Loucy (cell line): Measurements from ENCODE around the gene IL6.

Experiments
- EZH2phosphoT487 ChIP-seq: fragments of 200-600 bp; IDR thresholded peaks from 2 replicates; pipeline ENCODE4 v1.6.1; 2018; ENCODE audit warnings: antibody characterized with exemption, mild to moderate bottlenecking, moderate library complexity, borderline replicate concordance
- TF ChIP-seq, protein P1 (sequence below): fragments of 200-600 bp; sonication (generic); conservative IDR thresholded peaks from 2 replicates; pipeline ENCODE4 v1.5.1; 2014; ENCODE audit warnings: mild to moderate bottlenecking, antibody characterized with exemption, low read length

DNA sequence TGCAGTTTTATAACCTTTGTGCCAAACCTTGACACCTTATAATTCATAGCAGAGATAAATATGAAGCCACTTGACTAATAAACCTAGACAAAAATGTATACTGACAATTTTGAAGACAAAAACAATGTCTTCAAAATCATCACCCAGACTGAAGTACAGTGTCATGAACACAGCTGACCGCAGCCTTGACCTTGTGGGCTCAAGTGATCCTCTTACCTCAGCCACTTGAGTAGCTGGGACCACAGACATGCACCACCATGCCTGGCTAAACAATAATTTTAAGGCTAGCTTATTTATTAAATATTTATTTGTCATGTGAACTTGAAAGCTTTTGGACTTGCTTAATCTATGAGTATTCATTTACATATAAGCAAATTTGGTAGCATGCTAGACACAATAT lies 24.3 kb downstream of the IL6 start:
- TF ChIP-seq, protein P1, sequence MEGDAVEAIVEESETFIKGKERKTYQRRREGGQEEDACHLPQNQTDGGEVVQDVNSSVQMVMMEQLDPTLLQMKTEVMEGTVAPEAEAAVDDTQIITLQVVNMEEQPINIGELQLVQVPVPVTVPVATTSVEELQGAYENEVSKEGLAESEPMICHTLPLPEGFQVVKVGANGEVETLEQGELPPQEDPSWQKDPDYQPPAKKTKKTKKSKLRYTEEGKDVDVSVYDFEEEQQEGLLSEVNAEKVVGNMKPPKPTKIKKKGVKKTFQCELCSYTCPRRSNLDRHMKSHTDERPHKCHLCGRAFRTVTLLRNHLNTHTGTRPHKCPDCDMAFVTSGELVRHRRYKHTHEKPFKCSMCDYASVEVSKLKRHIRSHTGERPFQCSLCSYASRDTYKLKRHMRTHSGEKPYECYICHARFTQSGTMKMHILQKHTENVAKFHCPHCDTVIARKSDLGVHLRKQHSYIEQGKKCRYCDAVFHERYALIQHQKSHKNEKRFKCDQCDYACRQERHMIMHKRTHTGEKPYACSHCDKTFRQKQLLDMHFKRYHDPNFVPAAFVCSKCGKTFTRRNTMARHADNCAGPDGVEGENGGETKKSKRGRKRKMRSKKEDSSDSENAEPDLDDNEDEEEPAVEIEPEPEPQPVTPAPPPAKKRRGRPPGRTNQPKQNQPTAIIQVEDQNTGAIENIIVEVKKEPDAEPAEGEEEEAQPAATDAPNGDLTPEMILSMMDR: no peak
- no peak for TF ChIP-seq EZH2phosphoT487
